GM23338 (cell line): Measurements from ENCODE around the gene GRIN1. TPM values are rescaled to one million over a fixed set of nuclear protein-coding genes. Genes with fewer than 3 reads are reported as not detected.
A peak's percentile ranks its signal among the peaks of the same experiment; 100 is the strongest.

Experiments used
- ATAC-seq: fragments of 200-7000 bp; cut with Tn5 transposase; 3 replicates; pipeline ENCODE4 v1.9.1; 2020
- DNase-seq: peaks from one replicate; pipeline ENCODE4 v3.0.0-alpha.2; 2015; ENCODE audit warnings: low spot score
- H2AFZ ChIP-seq: fragments of 200-600 bp; sonication (generic); 2 replicates; pipeline ENCODE4 v1.8.0; 2016; ENCODE audit warnings: antibody characterized with exemption, mild to moderate bottlenecking, moderate library complexity
- H3F3A ChIP-seq: fragments of 200-600 bp; sonication (generic); replicated peaks from 2 replicates; pipeline ENCODE4 v1.8.0; 2017; ENCODE audit warnings: antibody characterized with exemption, mixed run types, low read depth
- H3K27ac ChIP-seq: fragments of 200-600 bp; sonication (generic); 2 replicates; pipeline ENCODE4 v1.6.1; 2016; ENCODE audit warnings: low read depth
- H3K27me3 ChIP-seq: fragments of 200-600 bp; sonication (generic); 2 replicates; pipeline ENCODE4 v1.8.0; 2016; ENCODE audit warnings: mild to moderate bottlenecking, mixed run types, moderate library complexity; ENCODE audit not compliant: insufficient read depth
- H3K36me3 ChIP-seq: fragments of 200-600 bp; sonication (generic); 2 replicates; pipeline ENCODE4 v1.8.0; 2016; ENCODE audit warnings: mild to moderate bottlenecking; ENCODE audit not compliant: insufficient read depth
- H3K4me1 ChIP-seq: fragments of 200-600 bp; sonication (generic); 2 replicates; pipeline ENCODE4 v1.8.0; 2016; ENCODE audit warnings: mild to moderate bottlenecking, moderate library complexity; ENCODE audit not compliant: insufficient read depth
- H3K4me2 ChIP-seq: fragments of 200-600 bp; sonication (generic); 2 replicates; pipeline ENCODE4 v1.7.1; 2017; ENCODE audit warnings: mixed run types
- H3K4me3 ChIP-seq: fragments of 200-600 bp; sonication (generic); 2 replicates; pipeline ENCODE4 v1.6.1; 2016; ENCODE audit warnings: mixed run types
- H3K79me2 ChIP-seq: fragments of 200-600 bp; sonication (generic); replicated peaks from 2 replicates; pipeline ENCODE4 v1.8.0; 2017; ENCODE audit warnings: mild to moderate bottlenecking; ENCODE audit not compliant: insufficient read depth
- H3K9me2 ChIP-seq: fragments of 200-600 bp; sonication (generic); 2 replicates; pipeline ENCODE4 v1.8.0; 2017; ENCODE audit not compliant: insufficient read depth
- H4K20me1 ChIP-seq: fragments of 200-600 bp; sonication (generic); replicated peaks from 2 replicates; pipeline ENCODE4 v1.8.0; 2017; ENCODE audit warnings: mild to moderate bottlenecking; ENCODE audit not compliant: insufficient read depth
- H3K27ac Mint-ChIP-seq: 2 replicates; pipeline ENCODE4 v1.8.0; 2020; ENCODE audit warnings: inconsistent platforms, mild to moderate bottlenecking, moderate library complexity, mixed read lengths
- H3K27me3 Mint-ChIP-seq: 3 replicates; pipeline ENCODE4 v1.8.0; 2022; ENCODE audit warnings: low read depth, mild to moderate bottlenecking, moderate library complexity, mixed read lengths, inconsistent platforms; ENCODE audit not compliant: insufficient read depth, poor library complexity
- H3K36me3 Mint-ChIP-seq: 3 replicates; pipeline ENCODE4 v1.8.0; 2021; ENCODE audit warnings: low read depth, mild to moderate bottlenecking, inconsistent platforms, moderate library complexity, mixed read lengths
- H3K4me1 Mint-ChIP-seq: 3 replicates; pipeline ENCODE4 v1.8.0; 2020; ENCODE audit warnings: mild to moderate bottlenecking, inconsistent platforms, mixed read lengths
- H3K4me3 Mint-ChIP-seq: 3 replicates; pipeline ENCODE4 v1.8.0; 2021; ENCODE audit warnings: moderate library complexity, mild to moderate bottlenecking, inconsistent platforms, mixed read lengths
- H3K9me3 Mint-ChIP-seq: 3 replicates; pipeline ENCODE4 v1.8.0; 2020; ENCODE audit warnings: moderate library complexity, mild to moderate bottlenecking, inconsistent platforms, mixed read lengths
- CREB1 ChIP-seq: fragments of 250-450 bp; sonication (Bioruptor Pico); IDR thresholded peaks from 2 replicates; pipeline ENCODE4 v1.5.0; 2020; ENCODE audit warnings: low read depth, mild to moderate bottlenecking, moderate library complexity
- CTCF ChIP-seq, 2 experiments: fragments of 200-600 bp in 1 of 2; sonication (generic) in 1 of 2; conservative IDR thresholded peaks; 2 replicates each; pipeline versions ENCODE4 v1.5.1 to v1.6.1; 2016 to 2017; ENCODE audit warnings: antibody characterized with exemption in 2 of 2, low read depth in 2 of 2, mild to moderate bottlenecking in 2 of 2, moderate library complexity in 1 of 2
- ETS1 ChIP-seq: IDR thresholded peaks from 2 replicates; pipeline ENCODE4 v1.6.1; 2016; ENCODE audit warnings: antibody characterized with exemption
- EZH2 ChIP-seq: fragments of 200-600 bp; sonication (generic); IDR thresholded peaks from one replicate; pipeline ENCODE4 v1.8.0; 2017; ENCODE audit warnings: antibody characterized with exemption, mild to moderate bottlenecking, low read depth; ENCODE audit not compliant: unreplicated experiment
- EZH2phosphoT487 ChIP-seq: fragments of 200-600 bp; sonication (generic); IDR thresholded peaks from one replicate; pipeline ENCODE4 v1.8.1; 2018; ENCODE audit warnings: antibody characterized with exemption; ENCODE audit not compliant: unreplicated experiment
- NANOG ChIP-seq: IDR thresholded peaks from 2 replicates; pipeline ENCODE4 v1.6.1; 2016; ENCODE audit warnings: antibody characterized with exemption, borderline replicate concordance
- POLR2AphosphoS5 ChIP-seq: IDR thresholded peaks from 2 replicates; pipeline ENCODE4 v1.6.1; 2016; ENCODE audit warnings: antibody characterized with exemption, low read depth
- REST ChIP-seq: IDR thresholded peaks from one replicate; pipeline ENCODE4 v1.6.1; 2018; ENCODE audit warnings: antibody characterized with exemption; ENCODE audit not compliant: unreplicated experiment
- STAT1 ChIP-seq: IDR thresholded peaks from one replicate; pipeline ENCODE4 v1.6.1; 2016; ENCODE audit warnings: antibody characterized with exemption; ENCODE audit not compliant: unreplicated experiment
- ZNF114 ChIP-seq: fragments of 250-450 bp; sonication (Bioruptor Pico); IDR thresholded peaks from 2 replicates; pipeline ENCODE4 v1.5.0; 2020; ENCODE audit warnings: mild to moderate bottlenecking, moderate library complexity
- ZNF331 ChIP-seq: fragments of 250-450 bp; sonication (Bioruptor Pico); IDR thresholded peaks from 2 replicates; pipeline ENCODE4 v1.5.0; 2020; ENCODE audit warnings: low read depth, mild to moderate bottlenecking, moderate library complexity
- polyA plus RNA-seq: library from polyadenylated mRNA; unstranded; fragments of >200 nt; fragmentation: Nextera tagmentation; extraction: Ambion mirVana; gene quantifications from 2 replicates; pipeline ENCODE4 v1.2.1, GENCODE V29; 2016
- total RNA-seq: library from RNA; depleted of rRNA; stranded (reverse); fragments of >200 nt; shearing (Covaris generic); gene quantifications from 2 replicates; pipeline ENCODE4 v1.2.3, GENCODE V29; 2014

Gene GRIN1
- total and polyA plus RNA-seq, 2 experiments from 2014 or later = 2.7 to 5.5 TPM

GRCh38 chr9:137168904-137169856 lies 30.2 kb downstream of the GRIN1 start:
- H3K27me3 Mint-ChIP-seq = peaks cover 63% of the 10 kb centered on the region
- Histone ChIP-seq H3K4me2 (peak overlapping the region; percentile 82), H3F3A (no peaks in the 10 kb centered on the region), H3K27me3 (peaks cover 66% of the 10 kb centered on the region), H2AFZ (peak overlapping the region; percentile 69; the same call in 1 of the 2 replicates), H3K4me3 (peak overlapping the region; percentile 55), H3K9me2 (no peaks in the 10 kb centered on the region), H3K4me1 (no peaks in the 10 kb centered on the region; the same call in 1 of the 2 replicates), H3K79me2 (no peaks in the 10 kb centered on the region), H3K36me3 (no peaks in the 10 kb centered on the region), H3K27ac (no peak overlapping the region), H4K20me1 (no peaks in the 10 kb centered on the region)
- no peaks in the 10 kb centered on the region for H3K36me3 Mint-ChIP-seq
- no peak for TF ChIP-seq CREB1
- TF ChIP-seq ETS1 = no peak
- no peak for TF ChIP-seq CTCF (conservative IDR thresholded peaks at IDR 0.05; ENCODE audit: low read depth in 2 of 2)
- no peak for TF ChIP-seq ZNF114 (CRISPR knock-in tag)
- no peak for TF ChIP-seq NANOG
- TF ChIP-seq EZH2phosphoT487 = peak; percentile 22
- no peak for TF ChIP-seq ZNF331 (CRISPR knock-in tag)
- no peak for TF ChIP-seq EZH2
- TF ChIP-seq REST = no peak
- TF ChIP-seq POLR2AphosphoS5 = peak; percentile 31; the same call in 1 of the 2 replicates
- TF ChIP-seq STAT1 = no peak
- peaks cover 5% of the 10 kb centered on the region; the same call in 2 of the 3 replicates for H3K4me1 Mint-ChIP-seq
- H3K9me3 Mint-ChIP-seq = no peaks in the 10 kb centered on the region
- ATAC-seq = peak; percentile 69
- H3K27ac Mint-ChIP-seq = no peak overlapping the region
- peak overlapping the region; percentile 70 for H3K4me3 Mint-ChIP-seq
- DNase-seq = peak; percentile 89
